BJ (cell line): ENCODE measurements around the gene ARMCX4. TPM values are rescaled to one million over a fixed set of nuclear protein-coding genes. Genes with fewer than 3 reads are reported as not detected.

Experiments used
- CTCF ChIA-PET: fragments of 350-600 bp; formaldehyde crosslinking; extraction: SDS; loops from one replicate; lab custom pipeline; 2021; ENCODE audit warnings: antibody characterized with exemption, inconsistent platforms; lab: Yijun Ruan, JAX
- POLR2A ChIA-PET: fragments of 300-600 bp; sonication (Branson Sonifier 250); formaldehyde crosslinking; extraction: SDS; loops from one replicate; lab custom pipeline; 2021; ENCODE audit warnings: antibody characterized with exemption; lab: Charles Lee
- DNase-seq: peaks from one replicate; pipeline ENCODE4 v3.0.0-alpha.2; 2011; ENCODE audit warnings: low read depth
- H3K27me3 ChIP-seq: 2 replicates; pipeline ENCODE4 v1.6.0; 2011; ENCODE audit warnings: low read length; ENCODE audit not compliant: control insufficient read depth, insufficient read depth
- H3K36me3 ChIP-seq: 2 replicates; pipeline ENCODE4 v1.5.1; 2011; ENCODE audit warnings: low read length; ENCODE audit not compliant: control insufficient read depth, insufficient read depth
- H3K4me3 ChIP-seq: 2 replicates; pipeline ENCODE4 v1.5.1; 2011; ENCODE audit warnings: low read depth, mild to moderate bottlenecking, control low read depth, low read length
- CTCF ChIP-seq: IDR thresholded peaks from 2 replicates; pipeline ENCODE4 v1.5.1; 2011; ENCODE audit warnings: low read depth, mild to moderate bottlenecking, control low read depth, inconsistent platforms, low read length, moderate library complexity; ENCODE audit not compliant: insufficient read depth
- polyA plus RNA-seq: library from polyadenylated mRNA; depleted of rRNA; stranded (reverse); fragments of >200 nt; gene quantifications from 2 replicates; pipeline ENCODE4 v1.2.3, GENCODE V29; 2011

The ARMCX4 gene
- polyA plus RNA-seq, 1 experiment: 2.5 TPM

- no peak for DNase-seq
- TF ChIP-seq CTCF: no peak
- ChIA-PET POLR2A (no interaction called here), CTCF (no interaction called here)
- no peaks in the 10 kb centered on the region for H3K27me3 ChIP-seq
- H3K36me3 ChIP-seq: no peaks in the 10 kb centered on the region
- H3K4me3 ChIP-seq: no peak overlapping the region
Observed at GRCh38 chrX:101452056-101452455, 33.2 kb upstream of the ARMCX4 start.

DNA sequence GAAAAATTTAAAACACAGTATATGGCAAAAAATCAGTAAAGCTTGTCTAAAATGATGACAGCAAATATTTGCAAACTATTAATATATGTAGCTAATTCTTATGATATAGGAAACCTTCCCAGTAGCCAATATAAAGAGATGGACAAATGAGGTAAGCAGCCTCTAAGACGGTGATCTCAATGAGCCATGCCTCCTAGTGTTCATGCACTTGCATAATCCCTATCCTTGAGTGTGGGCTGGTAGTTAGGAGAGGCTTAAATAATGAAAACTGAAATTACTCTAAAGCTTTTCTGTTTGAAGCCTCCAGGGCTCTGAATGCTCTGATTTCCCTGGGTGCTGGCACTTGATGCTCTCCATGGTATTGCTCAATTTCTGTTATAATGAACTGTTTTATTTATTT lies 24.6 kb upstream of the ARMCX4 start:
- no peaks in the 10 kb centered on the region for H3K36me3 ChIP-seq
- H3K27me3 ChIP-seq: no peaks in the 10 kb centered on the region
- H3K4me3 ChIP-seq: no peak overlapping the region
- TF ChIP-seq CTCF: no peak
- CTCF ChIA-PET: interaction anchor here (1.0 kb wide), 1 partner anchor 16 kb away, joined by 3 read pairs; no protein-coding TSS in a partner anchor
- POLR2A ChIA-PET: no interaction called here
- no peak for DNase-seq

DNA sequence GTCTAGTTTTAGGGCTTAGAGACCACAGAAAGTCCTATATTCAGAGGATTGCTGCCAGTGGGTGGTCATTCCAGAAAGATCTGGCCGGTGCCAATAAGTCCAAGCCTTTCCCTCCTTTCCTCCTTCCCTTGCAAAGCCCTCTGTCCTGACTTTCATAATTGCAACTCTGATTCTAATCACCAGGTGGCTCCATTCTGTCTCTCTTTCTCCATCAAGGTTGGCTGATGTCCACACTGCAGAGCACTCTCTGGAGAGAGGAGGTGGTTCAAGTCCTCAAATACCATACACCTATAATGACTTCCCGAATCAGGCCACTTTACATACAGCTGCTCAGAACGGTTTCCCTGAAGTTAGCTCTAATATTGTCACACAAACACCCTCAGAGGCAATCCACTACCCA lies 22.4 kb upstream of the ARMCX4 start:
- Histone ChIP-seq H3K4me3 (no peak overlapping the region), H3K36me3 (no peaks in the 10 kb centered on the region), H3K27me3 (no peaks in the 10 kb centered on the region)
- TF ChIP-seq CTCF: peak; percentile 39
- ChIA-PET POLR2A (no interaction called here), CTCF (interaction anchor here (0.7 to 1.1 kb wide), 3 partner anchors 46 to 90 kb away, joined by 3 read pairs; partner anchors contain the start of gene RPL36A)
- no peak for DNase-seq

- CTCF ChIA-PET: interaction anchor here (0.6 kb wide), 1 partner anchor 227 kb away, joined by 3 read pairs; no protein-coding TSS in a partner anchor
- no peak overlapping the region for H3K4me3 ChIP-seq
- DNase-seq: no peak
- H3K27me3 ChIP-seq: no peaks in the 10 kb centered on the region
- H3K36me3 ChIP-seq: no peaks in the 10 kb centered on the region
- POLR2A ChIA-PET: no interaction called here
- no peak for TF ChIP-seq CTCF
Observed at GRCh38 chrX:101478366-101478765, 6.9 kb upstream of the ARMCX4 start.

DNA sequence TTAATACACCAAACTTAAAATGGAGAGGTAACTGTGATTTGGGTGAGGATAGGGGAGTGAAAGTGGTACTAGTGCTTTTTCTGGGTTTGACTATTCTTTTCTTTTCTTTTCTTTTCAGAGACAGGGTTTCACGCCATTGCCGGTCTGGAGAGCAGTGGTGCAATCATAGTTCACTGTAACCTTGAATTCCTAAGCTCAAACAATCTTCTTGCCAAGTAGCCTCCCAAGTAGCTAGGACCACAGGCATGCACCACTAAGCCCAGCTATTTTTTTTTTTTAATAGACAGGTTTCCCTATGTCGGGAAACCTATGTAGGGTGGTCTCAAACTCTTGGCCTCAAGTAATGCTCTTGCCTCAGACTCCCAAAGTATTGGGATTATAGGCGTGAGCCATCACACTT lies 3.0 kb upstream of the ARMCX4 start:
- POLR2A ChIA-PET: interaction anchor here (0.6 kb wide), 1 partner anchor 73 kb away, joined by 8 read pairs; no protein-coding TSS in a partner anchor
- Histone ChIP-seq H3K27me3 (no peaks in the 10 kb centered on the region), H3K4me3 (no peak overlapping the region), H3K36me3 (no peaks in the 10 kb centered on the region)
- no peak for DNase-seq
- CTCF ChIA-PET: no interaction called here
- TF ChIP-seq CTCF: no peak
